Measurements from ENCODE around the gene ALK.
"Not testable (repeated sequence)": the region's sequence is repeated elsewhere in the genome, so short reads cannot be mapped to it uniquely, and the experiment has no call there.

The ALK gene

GRCh38 chr2:29273685-29274611 lies 647.4 kb downstream of the ALK start:
- peak; percentile 31 for DNase-seq (ENCODE audit: low read depth)

GRCh38 chr2:29273004-29273684 lies 648.2 kb downstream of the ALK start:
- DNase-seq (ENCODE audit: low read depth), result no peak

GRCh38 chr2:29272311-29272710 lies 649.1 kb downstream of the ALK start:
- no peak for DNase-seq (ENCODE audit: low read depth)

GRCh38 chr2:29270701-29271121 lies 650.7 kb downstream of the ALK start:
- no peak for DNase-seq (ENCODE audit: low read depth)

- DNase-seq (ENCODE audit: low read depth), result no peak
Measured at GRCh38 chr2:29269765-29270109, 651.6 kb downstream of the ALK start.

- no peak for DNase-seq (ENCODE audit: low read depth)
Measured at GRCh38 chr2:29269095-29269764, 652.2 kb downstream of the ALK start.

GRCh38 chr2:29267720-29268119 lies 653.7 kb downstream of the ALK start:
- DNase-seq (ENCODE audit: low read depth), result no peak

GRCh38 chr2:29263886-29264285 lies 657.5 kb downstream of the ALK start:
- DNase-seq (ENCODE audit: low read depth), result no peak

- DNase-seq (ENCODE audit: low read depth), result no peak
Measured at GRCh38 chr2:29262681-29263260, 658.6 kb downstream of the ALK start.

GRCh38 chr2:29261003-29261402 lies 660.4 kb downstream of the ALK start:
- DNase-seq (ENCODE audit: low read depth), result no peak

- DNase-seq (ENCODE audit: low read depth), result peak; percentile 76
Measured at GRCh38 chr2:29260142-29260772, 661.1 kb downstream of the ALK start.

GRCh38 chr2:29259221-29259620 lies 662.2 kb downstream of the ALK start:
- DNase-seq (ENCODE audit: low read depth), result peak; percentile 80

GRCh38 chr2:29255004-29255403 lies 666.4 kb downstream of the ALK start:
- no peak for DNase-seq (ENCODE audit: low read depth)

- not testable (repeated sequence) for DNase-seq (ENCODE audit: low read depth)
Measured at GRCh38 chr2:29253495-29254275, 667.7 kb downstream of the ALK start.

- DNase-seq (ENCODE audit: low read depth), result no peak
Measured at GRCh38 chr2:29253026-29253425, 668.4 kb downstream of the ALK start.

- no peak for DNase-seq (ENCODE audit: low read depth)
Measured at GRCh38 chr2:29251406-29251805, 670.0 kb downstream of the ALK start.

GRCh38 chr2:29250977-29251376 lies 670.4 kb downstream of the ALK start:
- DNase-seq (ENCODE audit: low read depth), result no peak

GRCh38 chr2:29249666-29250253 lies 671.6 kb downstream of the ALK start:
- DNase-seq (ENCODE audit: low read depth), result no peak

- DNase-seq (ENCODE audit: low read depth), result no peak
Measured at GRCh38 chr2:29247336-29247914, 674.0 kb downstream of the ALK start.
